Stimulated activated CD4-positive, alpha-beta T cell treated with anti-CD3 and anti-CD28 coated beads, TNF-alpha, amount 100 ng/mL, for 4 hours (primary cell): ENCODE results near the gene HRK.

Experiments used
- DNase-seq, 3 experiments: peaks; one replicate each; pipeline ENCODE4 v3.0.0-alpha.2; 2020; ENCODE audit warnings: low read depth in 3 of 3

Gene HRK

GRCh38 chr12:116867523-116867922 lies 13.7 kb downstream of the HRK start:
- no peak for DNase-seq

GRCh38 chr12:116864371-116865160 lies 16.7 kb downstream of the HRK start:
- DNase-seq: no peak

- no peak for DNase-seq
Measured at GRCh38 chr12:116863275-116863767, 17.9 kb downstream of the HRK start.

GRCh38 chr12:116862167-116862566 lies 19.1 kb downstream of the HRK start:
- DNase-seq: no peak

GRCh38 chr12:116861320-116861719 lies 19.9 kb downstream of the HRK start:
- DNase-seq: no peak

- DNase-seq: no peak
Measured at GRCh38 chr12:116860263-116860662, 21.0 kb downstream of the HRK start.

- no peak for DNase-seq
Measured at GRCh38 chr12:116859079-116859478, 22.2 kb downstream of the HRK start.

GRCh38 chr12:116856729-116857128 lies 24.5 kb downstream of the HRK start:
- no peak for DNase-seq

- DNase-seq: no peak
Measured at GRCh38 chr12:116855744-116856470, 25.3 kb downstream of the HRK start.

- no peak for DNase-seq
Measured at GRCh38 chr12:116853507-116853906, 27.7 kb downstream of the HRK start.

- DNase-seq: no peak
Measured at GRCh38 chr12:116852303-116852702, 28.9 kb downstream of the HRK start.

- no peak for DNase-seq
Measured at GRCh38 chr12:116849216-116849615, 32.0 kb downstream of the HRK start.

GRCh38 chr12:116843085-116843484 lies 38.2 kb downstream of the HRK start:
- no peak for DNase-seq

GRCh38 chr12:116839287-116839830 lies 41.9 kb downstream of the HRK start:
- DNase-seq: no peak

- DNase-seq: no peak
Measured at GRCh38 chr12:116838365-116838764, 42.9 kb downstream of the HRK start.

- DNase-seq: no peak
Measured at GRCh38 chr12:116837097-116837496, 44.1 kb downstream of the HRK start.

GRCh38 chr12:116835484-116835883 lies 45.8 kb downstream of the HRK start:
- no peak for DNase-seq

GRCh38 chr12:116833474-116833873 lies 47.8 kb downstream of the HRK start:
- DNase-seq: no peak

- no peak for DNase-seq
Measured at GRCh38 chr12:116832353-116832752, 48.9 kb downstream of the HRK start.

- no peak for DNase-seq
Measured at GRCh38 chr12:116827432-116827831, 53.8 kb downstream of the HRK start.

- no peak for DNase-seq
Measured at GRCh38 chr12:116821291-116821690, 60.0 kb downstream of the HRK start.

GRCh38 chr12:116820064-116820656 lies 61.1 kb downstream of the HRK start:
- no peak for DNase-seq
